HuH-7.5 (cell line): ENCODE measurements around the gene SEPTIN11.

ENCODE experiments used
- DNase-seq: peaks from one replicate; pipeline ENCODE4 v3.0.0; 2011; ENCODE audit warnings: low spot score

SEPTIN11 gene

GRCh38 chr4:76980261-76980660 is 30.7 kb downstream of the SEPTIN11 start:
- DNase-seq: no peak

GRCh38 chr4:76981644-76982043 is 32.1 kb downstream of the SEPTIN11 start:
- no peak for DNase-seq

- DNase-seq: no peak
These were observed 33.4 kb downstream of the SEPTIN11 start for GRCh38 chr4:76982638-76983584.

GRCh38 chr4:76984127-76984526 is 34.6 kb downstream of the SEPTIN11 start:
- no peak for DNase-seq

GRCh38 chr4:76984788-76985211 is 35.2 kb downstream of the SEPTIN11 start:
- no peak for DNase-seq

GRCh38 chr4:76987153-76987591 is 37.6 kb downstream of the SEPTIN11 start:
- DNase-seq: no peak

- DNase-seq: no peak
These were observed 38.1 kb downstream of the SEPTIN11 start for GRCh38 chr4:76987685-76988084.

- DNase-seq: no peak
These were observed 40.0 kb downstream of the SEPTIN11 start for GRCh38 chr4:76989391-76990061.

- DNase-seq: no peak
These were observed 40.9 kb downstream of the SEPTIN11 start for GRCh38 chr4:76990288-76991080.

- no peak for DNase-seq
These were observed 41.7 kb downstream of the SEPTIN11 start for GRCh38 chr4:76991161-76991660.

- DNase-seq: no peak
These were observed 44.5 kb downstream of the SEPTIN11 start for GRCh38 chr4:76993787-76994641.

GRCh38 chr4:76995776-76996175 is 46.2 kb downstream of the SEPTIN11 start:
- DNase-seq: no peak

GRCh38 chr4:76996445-76996844 is 46.9 kb downstream of the SEPTIN11 start:
- no peak for DNase-seq

- DNase-seq: no peak
These were observed 47.5 kb downstream of the SEPTIN11 start for GRCh38 chr4:76997077-76997476.

- DNase-seq: no peak
These were observed 48.0 kb downstream of the SEPTIN11 start for GRCh38 chr4:76997532-76997931.

- no peak for DNase-seq
These were observed 48.8 kb downstream of the SEPTIN11 start for GRCh38 chr4:76998251-76998901.
